Spinal cord (tissue), 10 donors: ENCODE data around the gene ACLY. TPM values are rescaled to one million over a fixed set of nuclear protein-coding genes. Genes with fewer than 3 reads are reported as not detected.

ENCODE experiments used
- DNase-seq, 6 donors: peaks; one replicate each; pipeline versions ENCODE4 v3.0.0 to v3.0.0-alpha.2; 2013 to 2015; ENCODE audit warnings: low spot score in 6 of 6, low read depth in 4 of 6
- H3K27ac ChIP-seq: one replicate; pipeline ENCODE4 v1.5.1; 2013; ENCODE audit warnings: low read depth, low read length, control low read depth
- H3K27me3 ChIP-seq: one replicate; pipeline ENCODE4 v1.6.1; 2013; ENCODE audit warnings: low read length; ENCODE audit not compliant: control insufficient read depth, insufficient read depth
- H3K36me3 ChIP-seq: one replicate; pipeline ENCODE4 v1.6.1; 2013; ENCODE audit warnings: low read length; ENCODE audit not compliant: control insufficient read depth, insufficient read depth
- H3K4me1 ChIP-seq: one replicate; pipeline ENCODE4 v1.6.1; 2013; ENCODE audit warnings: low read length; ENCODE audit not compliant: control insufficient read depth, insufficient read depth
- H3K4me3 ChIP-seq: one replicate; pipeline ENCODE4 v1.5.1; 2013; ENCODE audit warnings: low read depth, low read length, control low read depth
- H3K9me3 ChIP-seq: one replicate; pipeline ENCODE4 v1.6.1; 2013; ENCODE audit warnings: low read length; ENCODE audit not compliant: control insufficient read depth, insufficient read depth
- WGBS: methylation state at CpG from one replicate; pipeline ENCODE4 v1.1.5; 2013; ENCODE audit warnings: missing lambda C conversion rate; ENCODE audit not compliant: insufficient coverage; 5-methylcytosine and 5-hydroxymethylcytosine counted together
- long read RNA-seq, 4 donors: transcript quantifications; one replicate each; lab custom pipeline, GENCODE V29; 2026
- polyA plus RNA-seq, 2 donors: library from polyadenylated mRNA; unstranded; fragments of 120-200 nt; gene quantifications; one replicate each; pipeline ENCODE4 v1.2.1, GENCODE V29; 2013; ENCODE audit not compliant: insufficient read length in 2 of 2
- total RNA-seq, 2 donors: library from RNA; depleted of rRNA in 1 of 2; stranded (reverse); fragments of 120-200 nt in 1 of 2; fragments of >200 nt in 1 of 2; gene quantifications; one replicate each; pipeline versions ENCODE4 v1.2.3 to v1.2.4, GENCODE V29; 2013 to 2014
- donor health status: healthy.

ACLY gene
- total RNA-seq (100 to 1,000 TPM in 1 of 2 donors, 10 to 100 TPM in 1; 96.3 to 162 TPM), polyA plus RNA-seq (100 to 1,000 TPM; 163 to 186 TPM)
- long read RNA-seq, donor 1, full-length matches to known transcripts = 8 of 46 reads
- long read RNA-seq, donor 1, partial matches to known transcripts = 38 of 46 reads
- long read RNA-seq, donor 1, other reads (novel, unspliced or antisense) = 0 of 46 reads
- long read RNA-seq, donor 2, full-length matches to known transcripts = 2 of 10 reads
- long read RNA-seq, donor 2, partial matches to known transcripts = 8 of 10 reads
- long read RNA-seq, donor 2, other reads (novel, unspliced or antisense) = 0 of 10 reads
- long read RNA-seq, donor 3, partial matches to known transcripts = 29 of 30 reads
- long read RNA-seq, donor 3, other reads (novel, unspliced or antisense) = 0 of 30 reads
- long read RNA-seq, donor 4, full-length matches to known transcripts = 1 of 1 reads
- long read RNA-seq, donor 4, partial matches to known transcripts = 0 of 1 reads
- long read RNA-seq, donor 4, other reads (novel, unspliced or antisense) = 0 of 1 reads

GRCh38 chr17:41918314-41919164, at the start of gene ACLY:
TSS of gene ACLY (minus strand) at chr17:41918951. CDS start at chr17:41913873, 5,078 bp downstream.
- DNase-seq = peak; percentile 91 to 99 (median 97)
- H3K36me3 ChIP-seq = peaks cover 11% of the 10 kb centered on the region
- peaks cover 44% of the 10 kb centered on the region for H3K4me1 ChIP-seq
- H3K27ac ChIP-seq = peak within 1 kb of the TSS; percentile 96
- no peaks in the 10 kb centered on the region for H3K9me3 ChIP-seq
- H3K27me3 ChIP-seq = no peaks in the 10 kb centered on the region
- WGBS = under 1% methylated on average over 80 of the region's 80 CpGs
- H3K4me3 ChIP-seq = peak within 1 kb of the TSS; percentile 100

- peaks cover 57% of the 10 kb centered on the region for H3K36me3 ChIP-seq
- WGBS = 90% methylated on average over 36 of the region's 37 CpGs
- H3K4me3 ChIP-seq = peak overlapping the region; percentile 88
- no peaks in the 10 kb centered on the region for H3K9me3 ChIP-seq
- H3K27ac ChIP-seq = peak overlapping the region; percentile 94
- DNase-seq = no peak
- no peaks in the 10 kb centered on the region for H3K27me3 ChIP-seq
- peaks cover 52% of the 10 kb centered on the region for H3K4me1 ChIP-seq
These were observed 49.3 kb upstream of the ACLY start for GRCh38 chr17:41967921-41968578.

GRCh38 chr17:41967141-41967920, 48.6 kb upstream of the ACLY start:
- H3K9me3 ChIP-seq = no peaks in the 10 kb centered on the region
- H3K27ac ChIP-seq = peak overlapping the region; percentile 94
- peaks cover 49% of the 10 kb centered on the region for H3K36me3 ChIP-seq
- H3K27me3 ChIP-seq = no peaks in the 10 kb centered on the region
- peaks cover 54% of the 10 kb centered on the region for H3K4me1 ChIP-seq
- peak in 3 of 6 donors; percentile 39 to 85 (median 58) for DNase-seq
- WGBS = 16% methylated on average over 37 of the region's 39 CpGs
- peak overlapping the region; percentile 88 for H3K4me3 ChIP-seq

- Histone ChIP-seq H3K27ac (peak within 1 kb of the TSS; percentile 94), H3K9me3 (no peaks in the 10 kb centered on the region), H3K27me3 (no peaks in the 10 kb centered on the region), H3K4me3 (peak within 1 kb of the TSS; percentile 88), H3K4me1 (peaks cover 48% of the 10 kb centered on the region), H3K36me3 (peaks cover 44% of the 10 kb centered on the region)
- 0% methylated on average over 71 of the region's 71 CpGs for WGBS
- peak; percentile 72 to 96 (median 84) for DNase-seq
These were observed 47.9 kb upstream of the ACLY start, which contains the start of gene CNP for GRCh38 chr17:41966463-41967140. TSS of gene CNP (plus strand) at chr17:41966795. CDS start at chr17:41966885, 90 bp downstream.

GRCh38 chr17:41965694-41966462, 47.1 kb upstream of the ACLY start:
- H3K27ac ChIP-seq = peak overlapping the region; percentile 88
- no peaks in the 10 kb centered on the region for H3K27me3 ChIP-seq
- 18% methylated on average over 16 of the region's 18 CpGs for WGBS

GRCh38 chr17:41962768-41963434, 44.1 kb upstream of the ACLY start:
- DNase-seq = peak in 5 of 6 donors; percentile 38 to 91 (median 64)
- H3K9me3 ChIP-seq = no peaks in the 10 kb centered on the region
- peaks cover 28% of the 10 kb centered on the region for H3K36me3 ChIP-seq
- peaks cover 40% of the 10 kb centered on the region for H3K4me1 ChIP-seq
- H3K27me3 ChIP-seq = no peaks in the 10 kb centered on the region
- no peak overlapping the region for H3K27ac ChIP-seq
- WGBS = 15% methylated on average over 6 of the region's 9 CpGs
- H3K4me3 ChIP-seq = no peak overlapping the region

More at GRCh38 chr17:41965694-41966462, 47.1 kb upstream of the ACLY start:
- Histone ChIP-seq H3K4me1 (peaks cover 43% of the 10 kb centered on the region), H3K4me3 (peak overlapping the region; percentile 61), H3K9me3 (no peaks in the 10 kb centered on the region), H3K36me3 (peaks cover 43% of the 10 kb centered on the region)
- peak in 1 of 6 donors; percentile 45 for DNase-seq

- Histone ChIP-seq H3K27ac (no peak overlapping the region), H3K9me3 (no peaks in the 10 kb centered on the region), H3K36me3 (peaks cover 23% of the 10 kb centered on the region), H3K27me3 (no peaks in the 10 kb centered on the region), H3K4me3 (no peak overlapping the region), H3K4me1 (peaks cover 33% of the 10 kb centered on the region)
- DNase-seq = no peak
- 83% methylated on average over 4 of the region's 5 CpGs for WGBS
These were observed 43.4 kb upstream of the ACLY start for GRCh38 chr17:41962111-41962510.
